GM12878 (cell line): Measurements from ENCODE around the gene EFNA3. TPM values are rescaled to one million over a fixed set of nuclear protein-coding genes. Genes with fewer than 3 reads are reported as not detected.

Source experiments
- ATAC-seq: fragments of 200-7000 bp; cut with Tn5 transposase; 3 replicates; pipeline ENCODE4 v1.9.1; 2020; ENCODE audit warnings: mild to moderate bottlenecking, moderate library complexity
- BruUV-seq: library from RNA; stranded (reverse); fragments of 400-500 nt; replicated peaks from 2 replicates; lab custom pipeline; 2021; lab: Mats Ljungman, UMichigan
- CTCF ChIA-PET: fragments of 300-600 bp; sonication (Branson Sonifier 250); formaldehyde crosslinking; extraction: SDS; loops from one replicate; lab custom pipeline; 2021; ENCODE audit warnings: inconsistent platforms; lab: Yijun Ruan, JAX
- POLR2A ChIA-PET: fragments of 350-600 bp; formaldehyde crosslinking; extraction: SDS; loops from one replicate; lab custom pipeline; 2021; ENCODE audit warnings: inconsistent platforms; lab: Charles Lee
- RAD21 ChIA-PET: fragments of 300-600 bp; sonication (Branson Sonifier 250); formaldehyde crosslinking; loops from one replicate; lab custom pipeline; 2023; ENCODE audit warnings: antibody characterized with exemption; ENCODE audit not compliant: unreplicated experiment; lab: Charles Lee
- SMC1A ChIA-PET: fragments of 300-600 bp; sonication (Branson Sonifier 250); formaldehyde crosslinking; loops from one replicate; lab custom pipeline; 2023; ENCODE audit not compliant: unreplicated experiment, uncharacterized antibody; lab: Charles Lee
- DNase-seq: peaks from one replicate; pipeline ENCODE4 v3.0.0-alpha.2; 2011; ENCODE audit warnings: low read depth, low spot score
- FAIRE-seq: peaks from 3 replicates; lab custom pipeline; 2011; peaks lifted over from hg19 to GRCh38; lab: Jason Lieb, UNC
- H2AFZ ChIP-seq: 2 replicates; pipeline ENCODE4 v1.6.0; 2011; ENCODE audit warnings: low read depth, low read length, control low read depth; ENCODE audit not compliant: control insufficient read depth
- H3K27ac ChIP-seq: 2 replicates; pipeline ENCODE4 v1.5.1; 2011; ENCODE audit warnings: control low read depth; ENCODE audit not compliant: control insufficient read depth, insufficient read depth
- H3K27me3 ChIP-seq, 2 experiments: replicated peaks in 1 of 2; 2 replicates each; pipeline versions ENCODE4 v1.6.0 to v1.6.1; 2011; ENCODE audit warnings: low read length in 1 of 2; ENCODE audit not compliant: control insufficient read depth in 2 of 2, insufficient read depth in 2 of 2
- H3K36me3 ChIP-seq, 2 experiments: 2 replicates each; pipeline ENCODE4 v1.5.1; 2011; ENCODE audit warnings: low read length in 1 of 2; ENCODE audit not compliant: control insufficient read depth in 2 of 2, insufficient read depth in 2 of 2
- H3K4me1 ChIP-seq: 2 replicates; pipeline ENCODE4 v1.6.1; 2011; ENCODE audit warnings: mild to moderate bottlenecking, low read length, moderate library complexity, mixed read lengths; ENCODE audit not compliant: control insufficient read depth, insufficient read depth
- H3K4me2 ChIP-seq: 2 replicates; pipeline ENCODE4 v1.6.0; 2011; ENCODE audit warnings: control low read depth; ENCODE audit not compliant: control insufficient read depth, insufficient read depth
- H3K4me3 ChIP-seq: fragments of 200-600 bp; sonication (generic); 2 replicates; pipeline ENCODE4 v1.5.1; 2016
- H3K79me2 ChIP-seq: 2 replicates; pipeline ENCODE4 v1.6.0; 2011; ENCODE audit warnings: low read length; ENCODE audit not compliant: control insufficient read depth, insufficient read depth
- H3K9ac ChIP-seq: 2 replicates; pipeline ENCODE4 v1.8.0; 2011; ENCODE audit warnings: low read length, control low read depth, mixed read lengths; ENCODE audit not compliant: control insufficient read depth, insufficient read depth
- H3K9me3 ChIP-seq: replicated peaks from 3 replicates; pipeline ENCODE4 v1.5.1; 2011; ENCODE audit warnings: mild to moderate bottlenecking, low read length; ENCODE audit not compliant: control insufficient read depth, insufficient read depth
- H4K20me1 ChIP-seq: 2 replicates; pipeline ENCODE4 v1.6.0; 2011; ENCODE audit not compliant: control insufficient read depth, insufficient read depth
- POLR2AphosphoS2 ChIP-seq: IDR thresholded peaks from 2 replicates; pipeline ENCODE4 v1.6.1; 2011; ENCODE audit warnings: low read depth, mild to moderate bottlenecking, low read length, improper control_type of control experiment, moderate library complexity
- TCF3 ChIP-seq: IDR thresholded peaks from 2 replicates; pipeline ENCODE4 v1.6.1; 2012; ENCODE audit warnings: low read depth, mild to moderate bottlenecking, low read length, borderline replicate concordance; ENCODE audit not compliant: insufficient read depth
- WGBS: methylation state at CpG from one replicate; pipeline ENCODE4 v1.1.6; 2016; ENCODE audit warnings: low lambda C conversion rate; ENCODE audit not compliant: insufficient replicate concordance, insufficient coverage; ENCODE audit errors: missing lambda C conversion rate; 5-methylcytosine and 5-hydroxymethylcytosine counted together
- in situ Hi-C: fragments of 300-500 bp; cut with MboI; formaldehyde crosslinking; loops from 9 replicates; pipeline ENCODE4 v1.14.3; 2018; ENCODE audit warnings: mixed read lengths
- intact Hi-C: fragments of 100-400 bp; cut with micrococcal nuclease; formaldehyde crosslinking; loops from one replicate; pipeline ENCODE4 v1.14.2; 2022; ENCODE audit not compliant: unreplicated experiment
- polyA plus RNA-seq, 11 experiments: library from polyadenylated mRNA; depleted of rRNA in 4 of 11; unstranded in 6 of 11; stranded (reverse) in 5 of 11; fragments of >200 nt; fragmentation: Nextera tagmentation in 4 of 11; fragmentation: Illumina TruSeq in 1 of 11; extraction: Ambion mirVana in 4 of 11; extraction: Trizol in 1 of 11; gene quantifications; 1 replicate in 1 of 11; 2 replicates in 10 of 11; pipeline versions ENCODE4 v1.2.1 to v1.2.3, GENCODE V29; 2011 to 2016; ENCODE audit warnings: inconsistent platforms in 2 of 11, missing spikeins in 2 of 11, low read depth in 1 of 11
- small RNA-seq: library from RNA; depleted of rRNA; stranded (forward); fragments of <200 nt; gene quantifications from one replicate; pipeline ENCODE3, GENCODE V24; 2014
- total RNA-seq, 4 experiments: library from RNA; depleted of rRNA in 3 of 4; stranded (reverse); fragments of >200 nt in 3 of 4; fragmentation: Illumina TruSeq in 1 of 4; extraction: Trizol in 1 of 4; gene quantifications; 2 replicates each; pipeline versions ENCODE4 v1.2.1 to v1.2.3, GENCODE V29; 2013 to 2021

EFNA3 gene
- total and polyA plus RNA-seq, 10 of the 15 experiments (the other 5 are each of a cell fraction or from before 2014, with no cell fraction given), result 0.08 to 5.4 (median 1.1) TPM

DNA sequence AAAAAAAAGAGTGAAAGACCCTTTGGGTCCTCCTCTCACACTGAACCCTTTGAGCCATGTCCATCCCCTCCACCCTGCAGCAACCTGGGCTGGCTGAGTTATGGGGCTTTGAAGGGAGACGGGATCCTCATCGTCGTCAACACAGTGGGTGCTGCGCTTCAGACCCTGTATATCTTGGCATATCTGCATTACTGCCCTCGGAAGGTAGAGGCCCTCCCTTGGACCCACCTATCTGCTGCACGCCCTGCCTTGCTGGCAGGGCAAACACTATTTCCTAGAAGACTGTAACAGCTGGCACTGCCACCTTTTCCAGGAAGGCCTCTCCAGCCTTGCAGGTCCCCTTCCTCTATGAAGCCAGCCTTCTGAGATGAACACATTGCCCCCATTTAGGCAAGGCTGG lies 58.1 kb downstream of the EFNA3 start:
- no peak for TF ChIP-seq TCF3
- 0 out of 2 replicates have a peak, but pooled peaks have one; percentile 43 for TF ChIP-seq POLR2AphosphoS2
- no peaks in the 10 kb centered on the region for H3K27me3 ChIP-seq
- ChIA-PET CTCF (interaction anchor here (1.0 to 6.0 kb wide), 5 partner anchors 8 to 36 kb away, joined by 3 to 37 read pairs (median 4); partner anchors contain the start of genes KRTCAP2 and TRIM46), SMC1A (interaction anchor here (0.6 to 1.4 kb wide), 6 partner anchors 9 to 329 kb away, joined by 3 to 6 read pairs (median 4); partner anchors contain the start of gene KRTCAP2), POLR2A (interaction anchor here (0.6 to 2.9 kb wide), 12 partner anchors 10 to 199 kb away, joined by 3 to 18 read pairs (median 4); partner anchors contain the start of gene KRTCAP2), RAD21 (interaction anchor here (0.6 to 2.6 kb wide), 5 partner anchors 20 to 45 kb away, joined by 3 to 9 read pairs (median 6); partner anchors contain the start of gene KRTCAP2)
- no peak for FAIRE-seq
- H3K27ac ChIP-seq, result peak overlapping the region; percentile 97
- intact Hi-C loops, result loop anchor here (5.0 kb wide), 1 partner anchor 36 kb away; the partner anchor contains the start of genes KRTCAP2 and TRIM46
- 2% methylated on average over 6 of the region's 6 CpGs for WGBS
- H3K4me1 ChIP-seq, result peaks cover 13% of the 10 kb centered on the region
- peak overlapping the region; percentile 29 for H2AFZ ChIP-seq
- peaks cover 30% of the 10 kb centered on the region for H3K79me2 ChIP-seq
- H3K36me3 ChIP-seq, result peaks cover 0 to 3% of the 10 kb centered on the region in 2 experiments; a peak in 2 of 4 replicates
- no peaks in the 10 kb centered on the region for H4K20me1 ChIP-seq
- no TSS peak for BruUV-seq
- in situ Hi-C loops, result no loop called here
- ATAC-seq, result peak; percentile 4
- H3K9me3 ChIP-seq, result no peaks in the 10 kb centered on the region
- H3K4me2 ChIP-seq, result peak overlapping the region; percentile 100
- H3K9ac ChIP-seq, result peak overlapping the region; percentile 97
- DNase-seq, result no peak
- peak overlapping the region; percentile 90 for H3K4me3 ChIP-seq

Small RNA genes within 50 kb of the gene (small RNA-seq; reads per million reads assigned to genes)
- not detected for gene RF00019

Other genes with a start within 250 kb of the EFNA3 start
Only the 7 nearest of the 27 such genes appear.
- not detected in 2 replicates for gene DCST2, start 45.1 kb upstream of the EFNA3 start, total RNA-seq (2014; rRNA removed)
- not detected in 2 replicates for gene DCST2, start 45.1 kb upstream of the EFNA3 start, total RNA-seq (2014; rRNA removed; fragmentation: Illumina TruSeq; extraction: Trizol)
- 0.36 TPM in 1 of 2 replicates, not detected in the other for gene DCST2, start 45.1 kb upstream of the EFNA3 start, total RNA-seq (2021)
- gene DCST2, start 45.1 kb upstream of the EFNA3 start, polyA plus RNA-seq (2011; rRNA removed), result 0.10 and 0.41 TPM in 2 replicates
- not detected in 2 replicates for gene DCST2, start 45.1 kb upstream of the EFNA3 start, polyA plus RNA-seq (2014; fragmentation: Illumina TruSeq; extraction: Trizol)
- not detected for gene DCST2, start 45.1 kb upstream of the EFNA3 start, polyA plus RNA-seq (2014; fragmentation: Nextera tagmentation; extraction: Ambion mirVana)
- gene DCST2, start 45.1 kb upstream of the EFNA3 start, polyA plus RNA-seq (2014; rRNA removed), result 0.11 and 0.33 TPM in 2 replicates
- gene DCST2, start 45.1 kb upstream of the EFNA3 start, polyA plus RNA-seq (2016; fragmentation: Nextera tagmentation; extraction: Ambion mirVana), result not detected
- not detected in 2 replicates for gene DCST1, start 45.0 kb upstream of the EFNA3 start, total RNA-seq (2014; rRNA removed)
- not detected in 2 replicates for gene DCST1, start 45.0 kb upstream of the EFNA3 start, total RNA-seq (2014; rRNA removed; fragmentation: Illumina TruSeq; extraction: Trizol)
- not detected in 2 replicates for gene DCST1, start 45.0 kb upstream of the EFNA3 start, total RNA-seq (2021)
- gene DCST1, start 45.0 kb upstream of the EFNA3 start, polyA plus RNA-seq (2011; rRNA removed), result not detected in 2 replicates
- not detected in 2 replicates for gene DCST1, start 45.0 kb upstream of the EFNA3 start, polyA plus RNA-seq (2014; fragmentation: Illumina TruSeq; extraction: Trizol)
- not detected for gene DCST1, start 45.0 kb upstream of the EFNA3 start, polyA plus RNA-seq (2014; fragmentation: Nextera tagmentation; extraction: Ambion mirVana)
- gene DCST1, start 45.0 kb upstream of the EFNA3 start, polyA plus RNA-seq (2014; rRNA removed), result not detected in 2 replicates
- not detected for gene DCST1, start 45.0 kb upstream of the EFNA3 start, polyA plus RNA-seq (2016; fragmentation: Nextera tagmentation; extraction: Ambion mirVana)
- 21.7 and 28.9 TPM in 2 replicates for gene ADAM15, start 27.5 kb upstream of the EFNA3 start, total RNA-seq (2014; rRNA removed)
- 10.5 and 13.0 TPM in 2 replicates for gene ADAM15, start 27.5 kb upstream of the EFNA3 start, total RNA-seq (2014; rRNA removed; fragmentation: Illumina TruSeq; extraction: Trizol)
- gene ADAM15, start 27.5 kb upstream of the EFNA3 start, total RNA-seq (2021), result 30.0 and 38.8 TPM in 2 replicates
- 3.1 and 6.4 TPM in 2 replicates for gene ADAM15, start 27.5 kb upstream of the EFNA3 start, polyA plus RNA-seq (2011; rRNA removed)
- gene ADAM15, start 27.5 kb upstream of the EFNA3 start, polyA plus RNA-seq (2014; fragmentation: Illumina TruSeq; extraction: Trizol), result 5.7 and 11.3 TPM in 2 replicates
- under 1 TPM; 0.29 to 0.79 TPM for gene ADAM15, start 27.5 kb upstream of the EFNA3 start, polyA plus RNA-seq (2014; fragmentation: Nextera tagmentation; extraction: Ambion mirVana)
- 27.8 and 29.6 TPM in 2 replicates for gene ADAM15, start 27.5 kb upstream of the EFNA3 start, polyA plus RNA-seq (2014; rRNA removed)
- 10 to 100 TPM; 16.4 to 18.7 TPM for gene ADAM15, start 27.5 kb upstream of the EFNA3 start, polyA plus RNA-seq (2016; fragmentation: Nextera tagmentation; extraction: Ambion mirVana)
- gene EFNA4, start 15.1 kb upstream of the EFNA3 start, total RNA-seq (2014; rRNA removed), result 8.7 and 14.1 TPM in 2 replicates
- 3.4 and 4.3 TPM in 2 replicates for gene EFNA4, start 15.1 kb upstream of the EFNA3 start, total RNA-seq (2014; rRNA removed; fragmentation: Illumina TruSeq; extraction: Trizol)
- gene EFNA4, start 15.1 kb upstream of the EFNA3 start, total RNA-seq (2021), result 5.3 and 6.3 TPM in 2 replicates
- 3.6 and 8.4 TPM in 2 replicates for gene EFNA4, start 15.1 kb upstream of the EFNA3 start, polyA plus RNA-seq (2011; rRNA removed)
- 2.4 and 4.9 TPM in 2 replicates for gene EFNA4, start 15.1 kb upstream of the EFNA3 start, polyA plus RNA-seq (2014; fragmentation: Illumina TruSeq; extraction: Trizol)
- 1 to 10 TPM in 1 of 2 experiments, under 1 TPM in 1; 0.52 to 1.3 TPM for gene EFNA4, start 15.1 kb upstream of the EFNA3 start, polyA plus RNA-seq (2014; fragmentation: Nextera tagmentation; extraction: Ambion mirVana)
- gene EFNA4, start 15.1 kb upstream of the EFNA3 start, polyA plus RNA-seq (2014; rRNA removed), result 9.7 and 10.7 TPM in 2 replicates
- 1 to 10 TPM; 3.4 to 4.7 TPM for gene EFNA4, start 15.1 kb upstream of the EFNA3 start, polyA plus RNA-seq (2016; fragmentation: Nextera tagmentation; extraction: Ambion mirVana)
- 0.05 TPM in 1 of 2 replicates, not detected in the other for gene EFNA1, start 49.0 kb downstream of the EFNA3 start, total RNA-seq (2014; rRNA removed)
- not detected in 2 replicates for gene EFNA1, start 49.0 kb downstream of the EFNA3 start, total RNA-seq (2014; rRNA removed; fragmentation: Illumina TruSeq; extraction: Trizol)
- gene EFNA1, start 49.0 kb downstream of the EFNA3 start, total RNA-seq (2021), result 0.28 TPM in 1 of 2 replicates, not detected in the other
- 4.6 and 7.5 TPM in 2 replicates for gene EFNA1, start 49.0 kb downstream of the EFNA3 start, polyA plus RNA-seq (2011; rRNA removed)
- 0.13 TPM in 1 of 2 replicates, not detected in the other for gene EFNA1, start 49.0 kb downstream of the EFNA3 start, polyA plus RNA-seq (2014; fragmentation: Illumina TruSeq; extraction: Trizol)
- under 1 TPM in 1 of 2 experiments, not detected in 1; 0.19 TPM for gene EFNA1, start 49.0 kb downstream of the EFNA3 start, polyA plus RNA-seq (2014; fragmentation: Nextera tagmentation; extraction: Ambion mirVana)
- gene EFNA1, start 49.0 kb downstream of the EFNA3 start, polyA plus RNA-seq (2014; rRNA removed), result not detected in 2 replicates
- under 1 TPM; 0.13 to 0.44 TPM for gene EFNA1, start 49.0 kb downstream of the EFNA3 start, polyA plus RNA-seq (2016; fragmentation: Nextera tagmentation; extraction: Ambion mirVana)
- 46.9 and 52.3 TPM in 2 replicates for gene SLC50A1, start 57.0 kb downstream of the EFNA3 start, total RNA-seq (2014; rRNA removed)
- 44.0 and 50.2 TPM in 2 replicates for gene SLC50A1, start 57.0 kb downstream of the EFNA3 start, total RNA-seq (2014; rRNA removed; fragmentation: Illumina TruSeq; extraction: Trizol)
- gene SLC50A1, start 57.0 kb downstream of the EFNA3 start, total RNA-seq (2021), result 32.5 and 38.3 TPM in 2 replicates
- gene SLC50A1, start 57.0 kb downstream of the EFNA3 start, polyA plus RNA-seq (2011; rRNA removed), result 66.4 and 81.0 TPM in 2 replicates
- 53.6 and 74.5 TPM in 2 replicates for gene SLC50A1, start 57.0 kb downstream of the EFNA3 start, polyA plus RNA-seq (2014; fragmentation: Illumina TruSeq; extraction: Trizol)
- gene SLC50A1, start 57.0 kb downstream of the EFNA3 start, polyA plus RNA-seq (2014; fragmentation: Nextera tagmentation; extraction: Ambion mirVana), result 10 to 100 TPM; 70.8 to 85.6 TPM
- gene SLC50A1, start 57.0 kb downstream of the EFNA3 start, polyA plus RNA-seq (2014; rRNA removed), result 62.9 and 77.3 TPM in 2 replicates
- gene SLC50A1, start 57.0 kb downstream of the EFNA3 start, polyA plus RNA-seq (2016; fragmentation: Nextera tagmentation; extraction: Ambion mirVana), result 10 to 100 TPM; 52.4 to 54.4 TPM
- gene DPM3, start 61.7 kb downstream of the EFNA3 start, total RNA-seq (2014; rRNA removed), result 19.6 and 25.8 TPM in 2 replicates
- gene DPM3, start 61.7 kb downstream of the EFNA3 start, total RNA-seq (2014; rRNA removed; fragmentation: Illumina TruSeq; extraction: Trizol), result 9.8 and 13.5 TPM in 2 replicates
- 53.1 and 56.1 TPM in 2 replicates for gene DPM3, start 61.7 kb downstream of the EFNA3 start, total RNA-seq (2021)
- gene DPM3, start 61.7 kb downstream of the EFNA3 start, polyA plus RNA-seq (2011; rRNA removed), result 12.9 and 20.0 TPM in 2 replicates
- 6.0 TPM in 1 of 2 replicates, not detected in the other for gene DPM3, start 61.7 kb downstream of the EFNA3 start, polyA plus RNA-seq (2014; fragmentation: Illumina TruSeq; extraction: Trizol)
- 10 to 100 TPM in 1 of 2 experiments, 1 to 10 TPM in 1; 5.9 to 25.7 TPM for gene DPM3, start 61.7 kb downstream of the EFNA3 start, polyA plus RNA-seq (2014; fragmentation: Nextera tagmentation; extraction: Ambion mirVana)
- gene DPM3, start 61.7 kb downstream of the EFNA3 start, polyA plus RNA-seq (2014; rRNA removed), result 78.7 and 93.1 TPM in 2 replicates
- 10 to 100 TPM; 42.4 to 48.1 TPM for gene DPM3, start 61.7 kb downstream of the EFNA3 start, polyA plus RNA-seq (2016; fragmentation: Nextera tagmentation; extraction: Ambion mirVana)